Thyroid gland (tissue), 4 donors: Measurements from ENCODE around the gene WNT7B.

ENCODE experiments used
- POLR2A ChIP-seq, 2 donors: fragments of 450-650 bp; IDR thresholded peaks; one replicate each; pipeline ENCODE4 v1.6.1; 2017; ENCODE audit warnings: antibody characterized with exemption in 2 of 2, mild to moderate bottlenecking in 2 of 2, moderate library complexity in 1 of 2
- TF ChIP-seq, protein P1 (sequence below), 6 experiments: fragments of 200-600 bp in 3 of 6; fragments of 450-650 bp in 3 of 6; sonication (generic) in 3 of 6; IDR thresholded peaks; one replicate each; pipeline ENCODE4 v1.5.1; 2016 to 2019; ENCODE audit warnings: antibody characterized with exemption in 6 of 6, mild to moderate bottlenecking in 2 of 6, inconsistent platforms in 1 of 6, moderate library complexity in 1 of 6

DNA sequence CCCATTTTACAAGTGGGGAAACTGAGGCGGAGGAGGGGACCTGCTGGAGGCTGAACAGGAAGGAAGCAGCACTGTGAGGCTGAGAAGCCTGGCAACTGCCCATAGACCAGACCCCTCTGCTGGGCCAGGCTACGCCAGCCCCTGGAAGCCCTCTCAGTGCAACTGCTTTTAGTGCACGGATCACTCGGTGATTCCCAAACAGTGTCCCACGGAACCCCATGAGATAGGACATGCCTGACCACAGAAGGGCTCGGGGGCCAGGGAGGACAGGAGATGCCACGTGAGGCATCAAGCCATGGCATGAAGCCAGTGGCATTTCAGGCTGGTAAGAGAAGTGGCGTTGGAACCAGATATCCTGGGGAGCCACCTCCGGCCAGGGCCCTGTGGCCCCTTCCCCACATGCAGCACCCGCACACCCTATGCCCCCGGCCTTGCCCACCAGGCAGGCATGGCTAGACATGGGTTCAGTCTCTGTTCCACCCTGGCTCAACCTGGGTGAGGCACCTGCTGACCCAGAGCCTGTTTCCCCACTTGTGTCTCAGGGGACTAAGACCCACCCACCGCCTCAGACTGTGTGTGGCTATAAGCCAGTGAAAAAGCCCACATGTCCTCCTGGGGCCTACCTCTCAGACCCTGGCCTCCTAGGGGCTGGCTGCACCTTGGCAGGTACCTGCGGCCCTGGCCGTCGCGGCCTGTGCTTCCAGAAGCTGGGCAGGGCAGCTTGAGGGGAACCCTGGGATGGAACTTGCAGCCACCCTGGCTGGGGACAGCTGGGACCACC, 84.1 kb downstream of the WNT7B start:
- TF ChIP-seq POLR2A (IDR thresholded peaks at IDR 0.05) = no peak
- TF ChIP-seq, protein P1, sequence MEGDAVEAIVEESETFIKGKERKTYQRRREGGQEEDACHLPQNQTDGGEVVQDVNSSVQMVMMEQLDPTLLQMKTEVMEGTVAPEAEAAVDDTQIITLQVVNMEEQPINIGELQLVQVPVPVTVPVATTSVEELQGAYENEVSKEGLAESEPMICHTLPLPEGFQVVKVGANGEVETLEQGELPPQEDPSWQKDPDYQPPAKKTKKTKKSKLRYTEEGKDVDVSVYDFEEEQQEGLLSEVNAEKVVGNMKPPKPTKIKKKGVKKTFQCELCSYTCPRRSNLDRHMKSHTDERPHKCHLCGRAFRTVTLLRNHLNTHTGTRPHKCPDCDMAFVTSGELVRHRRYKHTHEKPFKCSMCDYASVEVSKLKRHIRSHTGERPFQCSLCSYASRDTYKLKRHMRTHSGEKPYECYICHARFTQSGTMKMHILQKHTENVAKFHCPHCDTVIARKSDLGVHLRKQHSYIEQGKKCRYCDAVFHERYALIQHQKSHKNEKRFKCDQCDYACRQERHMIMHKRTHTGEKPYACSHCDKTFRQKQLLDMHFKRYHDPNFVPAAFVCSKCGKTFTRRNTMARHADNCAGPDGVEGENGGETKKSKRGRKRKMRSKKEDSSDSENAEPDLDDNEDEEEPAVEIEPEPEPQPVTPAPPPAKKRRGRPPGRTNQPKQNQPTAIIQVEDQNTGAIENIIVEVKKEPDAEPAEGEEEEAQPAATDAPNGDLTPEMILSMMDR (IDR thresholded peaks at IDR 0.05) = no peak
